Thoracic aorta (tissue), 2 donors: ENCODE data around the gene PHC2. TPM values are rescaled to one million over a fixed set of nuclear protein-coding genes. Genes with fewer than 3 reads are reported as not detected.

Experiments
- ATAC-seq: fragments of 150-250 bp; one replicate; pipeline ENCODE4 v1.8.0; 2017; ENCODE audit warnings: low read depth; ENCODE audit not compliant: insufficient number of reproducible peaks, low FRiP score
- DNase-seq: peaks from one replicate; pipeline ENCODE4 v3.0.0-alpha.2; 2020; ENCODE audit warnings: low spot score
- H3K27ac ChIP-seq, 2 donors: fragments of 200-600 bp; sonication (generic); 1 replicate in 1 of 2; 2 replicates in 1 of 2; pipeline ENCODE4 v1.5.1; 2016; ENCODE audit warnings: mild to moderate bottlenecking in 2 of 2, moderate library complexity in 2 of 2
- H3K27me3 ChIP-seq: fragments of 200-600 bp; sonication (generic); replicated peaks from 2 replicates; pipeline ENCODE4 v1.6.0; 2016; ENCODE audit warnings: mild to moderate bottlenecking; ENCODE audit not compliant: insufficient read depth
- H3K36me3 ChIP-seq: fragments of 200-600 bp; sonication (generic); one replicate; pipeline ENCODE4 v1.5.1; 2016
- H3K4me1 ChIP-seq, 2 donors: fragments of 200-600 bp; sonication (generic); 1 replicate in 1 of 2; 2 replicates in 1 of 2; pipeline versions ENCODE4 v1.5.1 to v1.6.0; 2016; ENCODE audit warnings: low read depth in 2 of 2, mild to moderate bottlenecking in 1 of 2; ENCODE audit not compliant: control insufficient read depth in 1 of 2
- H3K4me3 ChIP-seq: fragments of 200-600 bp; sonication (generic); 2 replicates; pipeline ENCODE4 v1.5.1; 2016; ENCODE audit warnings: mild to moderate bottlenecking
- H3K9me3 ChIP-seq: fragments of 200-600 bp; sonication (generic); 2 replicates; pipeline ENCODE4 v1.5.1; 2016
- CTCF ChIP-seq: fragments of 200-600 bp; sonication (generic); IDR thresholded peaks from one replicate; pipeline ENCODE4 v1.5.1; 2019; ENCODE audit warnings: antibody characterized with exemption
- total RNA-seq, 2 donors: library from RNA; depleted of rRNA; stranded (reverse); fragments of >200 nt; gene quantifications; one replicate each; pipeline versions ENCODE4 v1.1.0 to v1.2.3, GENCODE V29; 2016

Gene PHC2
- total RNA-seq, 2 donors from 2014 or later: 174 to 238 TPM

GRCh38 chr1:33377756-33378155 lies 53.1 kb downstream of the PHC2 start:
- H3K9me3 ChIP-seq: no peaks in the 10 kb centered on the region
- no peak overlapping the region for H3K27ac ChIP-seq
- TF ChIP-seq CTCF: no peak
- no peak for ATAC-seq
- no peaks in the 10 kb centered on the region for H3K4me1 ChIP-seq
- H3K4me3 ChIP-seq: no peak overlapping the region
- no peaks in the 10 kb centered on the region for H3K27me3 ChIP-seq
- DNase-seq: no peak
- H3K36me3 ChIP-seq: peaks cover 8% of the 10 kb centered on the region

- DNase-seq (no peak), ATAC-seq (no peak)
- Histone ChIP-seq H3K27ac (no peak overlapping the region), H3K4me1 (no peaks in the 10 kb centered on the region), H3K9me3 (no peaks in the 10 kb centered on the region), H3K36me3 (peaks cover 9% of the 10 kb centered on the region), H3K4me3 (no peak overlapping the region), H3K27me3 (no peaks in the 10 kb centered on the region)
- TF ChIP-seq CTCF: no peak
Measured at GRCh38 chr1:33377013-33377412, 53.9 kb downstream of the PHC2 start.

- Histone ChIP-seq H3K9me3 (no peaks in the 10 kb centered on the region), H3K27me3 (no peaks in the 10 kb centered on the region), H3K36me3 (peaks cover 16% of the 10 kb centered on the region), H3K4me1 (no peaks in the 10 kb centered on the region), H3K27ac (no peak overlapping the region), H3K4me3 (no peak overlapping the region)
- no peak for TF ChIP-seq CTCF
- no peak for DNase-seq
- no peak for ATAC-seq
Measured at GRCh38 chr1:33375316-33375715, 55.6 kb downstream of the PHC2 start.

- ATAC-seq: no peak
- no peak overlapping the region for H3K27ac ChIP-seq
Measured at GRCh38 chr1:33374336-33375105, 56.4 kb downstream of the PHC2 start.

GRCh38 chr1:33373606-33374005 lies 57.3 kb downstream of the PHC2 start:
- DNase-seq: no peak
- Histone ChIP-seq H3K4me1 (no peaks in the 10 kb centered on the region), H3K27ac (no peak overlapping the region), H3K4me3 (no peak overlapping the region), H3K9me3 (no peaks in the 10 kb centered on the region), H3K27me3 (no peaks in the 10 kb centered on the region), H3K36me3 (peaks cover 16% of the 10 kb centered on the region)
- no peak for TF ChIP-seq CTCF
- ATAC-seq: no peak

More at GRCh38 chr1:33374336-33375105, 56.4 kb downstream of the PHC2 start:
- Histone ChIP-seq H3K9me3 (no peaks in the 10 kb centered on the region), H3K27me3 (no peaks in the 10 kb centered on the region), H3K4me1 (no peaks in the 10 kb centered on the region), H3K4me3 (no peak overlapping the region), H3K36me3 (peaks cover 16% of the 10 kb centered on the region)
- TF ChIP-seq CTCF: no peak
- DNase-seq: no peak
